KBM-7 (cell line): ENCODE results near the gene NPFFR1.
"Not testable (repeated sequence)": the region's sequence is repeated elsewhere in the genome, so short reads cannot be mapped to it uniquely, and the experiment has no call there.

ENCODE experiments used
- DNase-seq: peaks from one replicate; pipeline ENCODE4 v3.0.0-alpha.2; 2015
- in situ Hi-C: fragments of 300-500 bp; cut with MboI; formaldehyde crosslinking; loops from 2 replicates; pipeline ENCODE4 v1.14.3; 2020; ENCODE audit warnings: low sequenced_read_pairs, low pct_unique_long_range_greater_than_20kb, mixed read lengths

Gene NPFFR1

GRCh38 chr10:70233939-70234300, 49.9 kb downstream of the NPFFR1 start:
- in situ Hi-C loops: no loop called here
- no peak for DNase-seq

GRCh38 chr10:70233109-70233938, 50.5 kb downstream of the NPFFR1 start, which contains the start of gene PPA1:
TSS of gene PPA1 (minus strand) at chr10:70233429. CDS start at chr10:70233327, 102 bp downstream.
- in situ Hi-C loops: no loop called here
- DNase-seq: peak; percentile 93

GRCh38 chr10:70232859-70233108, 51.0 kb downstream of the NPFFR1 start:
- in situ Hi-C loops: no loop called here
- no peak for DNase-seq

DNA sequence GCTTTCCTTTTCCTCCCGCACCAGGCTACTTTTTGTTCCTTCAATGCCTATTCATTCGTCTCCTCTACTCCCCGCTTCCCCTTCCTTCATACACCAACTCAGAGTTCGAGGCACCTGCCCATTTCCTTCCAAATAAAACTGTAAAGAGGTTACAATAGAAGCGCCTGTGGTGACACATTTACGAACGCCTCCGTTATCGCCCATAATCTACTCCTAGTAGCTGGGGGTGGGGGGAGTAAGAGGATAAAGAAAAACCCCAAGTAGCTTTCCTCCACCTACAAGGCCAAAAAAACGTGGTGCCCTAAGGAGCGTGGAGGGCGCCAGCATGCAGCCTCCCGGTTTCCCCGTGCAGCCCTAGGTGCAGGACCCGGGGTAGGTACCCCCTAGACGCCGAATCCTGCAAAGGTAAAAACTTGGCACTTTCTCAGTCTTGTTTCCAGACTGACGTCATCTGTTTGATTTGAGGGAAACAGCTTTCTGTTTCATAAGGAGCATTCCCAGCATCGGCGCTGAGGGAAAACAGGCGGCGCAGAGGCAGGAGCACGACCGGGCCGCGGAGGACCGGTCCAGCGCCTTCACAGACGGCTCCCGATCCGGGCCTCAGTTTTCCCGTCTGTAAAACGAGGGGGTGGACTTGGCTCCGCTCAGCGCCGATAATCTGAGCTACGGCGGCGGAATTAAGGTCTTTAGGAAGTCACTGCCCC, 51.5 kb downstream of the NPFFR1 start:
- in situ Hi-C loops: no loop called here

GRCh38 chr10:70228491-70228890, 55.3 kb downstream of the NPFFR1 start:
- DNase-seq: no peak
- in situ Hi-C loops: no loop called here

More for the DNA sequence above, 51.5 kb downstream of the NPFFR1 start:
- peak; percentile 59 for DNase-seq

DNA sequence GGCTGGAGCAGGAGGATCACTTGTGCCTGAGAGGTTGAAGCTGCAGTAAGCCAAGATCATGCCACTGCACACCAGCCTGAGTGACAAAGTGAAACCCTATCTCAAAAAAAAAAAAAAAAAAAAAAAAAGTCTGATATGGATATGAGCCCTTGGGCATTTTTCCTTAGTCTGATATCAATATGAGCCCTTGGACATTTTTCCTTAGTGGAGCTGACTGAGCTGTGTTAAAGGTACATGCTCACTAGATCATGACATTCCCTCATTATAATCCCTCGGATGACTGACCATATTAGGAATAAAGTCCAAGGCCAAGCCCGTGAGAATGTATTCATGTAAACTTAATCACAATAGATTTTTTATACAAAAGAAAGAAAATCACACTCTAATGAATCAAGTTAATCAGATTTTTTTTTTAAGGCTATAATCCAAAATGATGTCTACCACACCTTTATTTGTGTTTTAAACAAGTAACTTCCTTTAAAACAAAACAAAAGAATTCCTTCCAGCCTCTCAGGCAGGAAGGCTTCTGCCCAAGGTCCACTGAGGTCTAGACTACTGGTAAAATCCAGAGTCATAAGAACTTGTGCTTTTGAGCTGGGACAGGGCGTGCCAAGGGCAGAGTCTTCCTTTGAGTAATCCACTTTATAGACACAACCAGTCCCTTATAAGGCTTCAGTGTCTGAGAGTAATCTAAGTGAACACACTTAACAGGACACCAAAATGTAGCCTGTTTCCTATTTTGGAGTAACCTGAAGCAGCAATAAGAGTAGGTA, 56.1 kb downstream of the NPFFR1 start:
- in situ Hi-C loops: no loop called here
- DNase-seq: no peak

- no peak for DNase-seq
- in situ Hi-C loops: no loop called here
These were observed 60.1 kb downstream of the NPFFR1 start for GRCh38 chr10:70223728-70224127.

- DNase-seq, in situ Hi-C loops: not testable (repeated sequence)
These were observed 60.9 kb downstream of the NPFFR1 start for GRCh38 chr10:70222811-70223447.

DNA sequence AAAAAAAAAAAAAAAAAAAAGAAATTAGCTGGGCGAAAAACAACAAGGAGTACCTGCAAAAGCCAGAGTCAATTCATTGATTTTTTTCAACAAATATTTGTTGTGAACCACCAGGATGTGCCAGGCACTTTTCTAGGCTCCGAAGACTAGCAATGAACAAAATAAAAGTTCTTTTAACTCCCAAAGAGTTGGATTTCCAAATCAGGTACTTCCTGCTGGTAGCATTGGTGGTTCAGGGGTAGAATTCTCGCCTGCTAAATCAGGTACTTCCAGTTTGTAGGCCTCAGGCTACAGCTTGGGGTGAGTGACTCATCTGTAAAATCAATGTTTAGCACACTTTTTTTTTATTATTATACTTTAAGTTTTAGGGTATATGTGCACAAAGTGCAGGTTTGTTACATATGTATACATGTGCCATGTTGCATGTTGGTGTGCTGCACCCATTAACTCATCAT, 61.4 kb downstream of the NPFFR1 start:
- no peak for DNase-seq
- in situ Hi-C loops: no loop called here

DNA sequence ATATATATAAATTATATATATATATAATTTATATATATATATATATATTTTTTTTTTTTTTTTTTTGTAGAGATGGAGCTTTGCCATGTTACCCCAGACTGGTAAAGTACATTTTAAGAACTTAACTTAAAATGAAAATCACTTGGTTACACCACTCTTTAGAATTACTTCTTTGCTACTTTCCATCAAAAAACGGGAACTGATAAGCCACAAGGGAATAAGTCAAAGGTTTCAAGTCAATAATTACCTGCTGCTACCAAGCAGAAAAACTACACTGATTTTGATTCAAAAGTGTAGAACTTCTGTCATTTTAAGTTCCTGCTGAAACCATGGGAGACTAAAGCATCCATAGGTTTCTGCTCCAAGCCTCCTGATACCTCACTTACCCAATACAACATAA, 62.8 kb downstream of the NPFFR1 start:
- in situ Hi-C loops: no loop called here
- DNase-seq: no peak

GRCh38 chr10:70212879-70213278, 70.9 kb downstream of the NPFFR1 start:
- no peak for DNase-seq
- in situ Hi-C loops: no loop called here

DNA sequence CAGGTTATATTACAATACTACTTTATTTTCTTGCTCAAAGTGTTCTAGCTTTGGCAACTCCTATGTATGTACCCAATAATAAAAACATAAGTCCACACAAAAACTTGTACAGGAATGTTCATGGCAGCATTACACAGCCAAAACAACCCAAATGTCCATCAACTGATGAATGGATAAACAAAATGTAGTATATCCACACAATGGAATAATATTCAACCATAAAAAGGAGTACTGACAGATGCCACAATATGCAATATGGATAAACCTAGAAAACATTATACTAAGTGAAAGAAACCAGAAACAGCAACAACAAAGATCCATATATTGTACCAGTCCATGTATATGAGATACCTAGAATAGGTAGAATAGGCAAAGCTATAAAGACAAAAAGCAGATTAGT, 71.5 kb downstream of the NPFFR1 start:
- in situ Hi-C loops: no loop called here
- no peak for DNase-seq

DNA sequence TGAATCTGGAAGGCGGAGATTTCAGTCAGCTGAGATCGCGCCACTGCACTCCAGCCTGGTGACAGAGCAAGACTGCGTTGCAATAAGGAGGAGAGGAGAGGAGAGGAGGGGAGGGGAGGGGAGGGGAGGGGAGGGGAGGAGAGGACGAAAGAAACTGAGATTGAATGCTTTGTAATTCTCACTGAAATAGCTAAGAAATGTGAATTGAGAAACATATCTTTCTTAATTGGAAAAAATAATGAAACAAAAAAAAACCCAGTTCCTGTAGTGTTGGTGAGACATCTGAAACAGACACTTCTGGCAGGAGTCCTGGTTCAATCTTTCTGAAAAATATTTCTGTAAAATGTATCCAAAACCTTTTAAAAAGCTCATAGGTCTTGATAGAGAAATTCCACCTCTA, 77.0 kb downstream of the NPFFR1 start:
- DNase-seq: no peak
- in situ Hi-C loops: no loop called here

- DNase-seq: no peak
- in situ Hi-C loops: no loop called here
These were observed 82.7 kb downstream of the NPFFR1 start for GRCh38 chr10:70201105-70201504.

DNA sequence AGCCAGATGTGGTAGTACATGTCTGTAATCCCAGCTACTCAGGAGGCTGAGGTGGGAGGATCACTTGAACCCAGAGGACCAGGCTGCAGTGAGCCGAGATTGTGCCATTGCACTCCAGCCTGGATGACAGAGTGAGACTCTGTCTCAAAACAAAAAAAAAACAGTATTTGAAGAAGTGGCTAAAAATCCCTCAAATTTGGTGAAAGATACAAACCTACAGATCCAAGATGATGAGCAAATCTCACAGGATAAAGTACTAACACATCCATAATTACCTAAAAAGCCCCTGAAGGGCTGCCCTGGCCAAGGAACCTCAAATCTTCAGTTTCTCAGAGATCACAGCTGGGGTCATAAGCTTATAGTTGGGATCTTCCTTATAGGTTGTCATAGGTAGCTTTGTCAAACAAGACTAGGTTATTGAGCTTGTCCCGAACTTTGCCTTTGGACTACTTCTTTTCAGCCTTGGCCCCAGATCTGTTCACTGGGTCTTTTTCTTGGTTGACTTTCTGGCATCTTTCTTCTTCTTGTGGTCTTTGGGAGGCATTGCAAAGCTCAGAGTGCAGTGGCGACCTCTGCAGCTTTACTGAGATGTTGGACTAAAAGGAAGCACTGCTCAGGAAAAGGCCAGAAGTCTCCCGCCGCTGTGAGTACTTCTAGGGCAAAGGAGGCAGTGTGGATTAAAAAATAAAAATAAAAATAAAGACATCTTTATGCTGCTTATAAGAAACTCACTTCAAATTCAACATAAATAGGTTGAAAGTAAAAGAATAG, 84.9 kb downstream of the NPFFR1 start:
- in situ Hi-C loops: no loop called here
- DNase-seq: no peak
